ENCODE measurements around the gene ALPK1.

The ALPK1 gene

DNA sequence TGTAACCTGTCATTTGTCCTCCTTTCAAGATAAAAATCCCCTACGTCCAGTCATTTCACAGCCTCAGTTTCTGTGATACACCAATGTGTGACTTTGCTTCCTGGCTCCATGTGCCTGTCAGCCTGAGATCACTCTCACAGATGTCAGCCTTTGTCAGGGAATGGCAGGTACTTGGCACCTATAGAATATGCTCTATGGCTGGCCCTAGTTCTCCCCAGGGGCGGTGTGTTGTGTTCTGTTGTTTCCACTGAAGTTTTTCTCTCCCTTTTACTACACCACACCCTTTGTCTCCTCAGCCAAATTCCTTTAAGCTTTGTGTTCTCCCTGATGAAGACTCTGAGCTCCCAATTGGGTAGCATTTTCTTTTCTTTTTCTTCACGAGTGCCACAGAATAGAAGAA, 81.7 kb downstream of the ALPK1 start:
- peaks cover 0 to 22% of the 10 kb centered on the region in 2 donors for H3K4me1 ChIP-seq (ENCODE audit: control insufficient read depth in 2 of 2, insufficient read depth in 1 of 2, low read depth in 1 of 2, low read length in 2 of 2)
- no peak overlapping the region for H3K23ac ChIP-seq (ENCODE audit: low read depth, low read length, poor library complexity)
- H3K79me1 ChIP-seq (ENCODE audit: low read depth, low read length): no peaks in the 10 kb centered on the region
- H3K36me3 ChIP-seq (replicated peaks in 1 of 2; ENCODE audit: control insufficient read depth in 2 of 2, insufficient read depth in 2 of 2, low read length in 2 of 2): no peaks in the 10 kb centered on the region
- peak overlapping the region; percentile 54 for H3K4me2 ChIP-seq (ENCODE audit: insufficient read depth, low read length, poor library complexity, severe bottlenecking)
- no peak overlapping the region for H3K4me3 ChIP-seq (ENCODE audit: low read length in 2 of 2)
- H2AK5ac ChIP-seq (ENCODE audit: low read depth, low read length): no peak overlapping the region
- H3K27ac ChIP-seq (replicated peaks; ENCODE audit: low read length): peak overlapping the region; percentile 65
- no peak overlapping the region for H2BK120ac ChIP-seq (ENCODE audit: low read depth, low read length)
- H3K9ac ChIP-seq (ENCODE audit: low read depth, low read length, poor library complexity): no peak overlapping the region
- no peak overlapping the region for H4K8ac ChIP-seq (ENCODE audit: low read depth, low read length)
- H3K4ac ChIP-seq (ENCODE audit: low read length): no peak overlapping the region
- peak overlapping the region; percentile 75 for H2AFZ ChIP-seq (ENCODE audit: low read length)
- peak; percentile 57 for DNase-seq (ENCODE audit: low spot score)
- no CpG with 5 or more reads among the region's 3 CpGs for WGBS, 2 donors (ENCODE audit: extremely low coverage in 2 of 2, insufficient read length in 2 of 2, insufficient replicate concordance in 1 of 2)
- no peaks in the 10 kb centered on the region for H3K9me3 ChIP-seq (replicated peaks in 1 of 2; ENCODE audit: control insufficient read depth in 2 of 2, insufficient read depth in 1 of 2, low read depth in 1 of 2, low read length in 2 of 2)
- H3K18ac ChIP-seq (ENCODE audit: low read length): no peak overlapping the region
- no peak overlapping the region for H4K91ac ChIP-seq (ENCODE audit: low read depth, low read length, poor library complexity)
- peaks cover 0 to 32% (median 0%) of the 10 kb centered on the region in 3 experiments for H3K27me3 ChIP-seq (ENCODE audit: control insufficient read depth in 3 of 3, insufficient read depth in 3 of 3, low read depth in 1 of 3, low read length in 3 of 3)
- no peak overlapping the region for H2BK15ac ChIP-seq (ENCODE audit: low read length)
- no peak overlapping the region for H2BK5ac ChIP-seq (ENCODE audit: low read length)
- no peak overlapping the region for H3K14ac ChIP-seq (ENCODE audit: low read length)
- no peak overlapping the region for H2BK12ac ChIP-seq (ENCODE audit: low read length)

- Histone ChIP-seq H2BK15ac (ENCODE audit: low read length) (peak overlapping the region; percentile 29), H3K14ac (ENCODE audit: low read length) (no peak overlapping the region), H2BK5ac (ENCODE audit: low read length) (no peak overlapping the region), H4K91ac (ENCODE audit: low read depth, low read length, poor library complexity) (no peak overlapping the region), H3K4me3 (ENCODE audit: low read length in 2 of 2) (peak overlapping the region in 1 of 2 donors; percentile 37), H2AFZ (ENCODE audit: low read length) (peak overlapping the region; percentile 75), H2AK5ac (ENCODE audit: low read depth, low read length) (no peak overlapping the region), H3K4me2 (ENCODE audit: insufficient read depth, low read length, poor library complexity, severe bottlenecking) (peak overlapping the region; percentile 54), H2BK12ac (ENCODE audit: low read length) (no peak overlapping the region), H3K36me3 (replicated peaks in 1 of 2; ENCODE audit: control insufficient read depth in 2 of 2, insufficient read depth in 2 of 2, low read length in 2 of 2) (no peaks in the 10 kb centered on the region), H3K4ac (ENCODE audit: low read length) (no peak overlapping the region), H3K18ac (ENCODE audit: low read length) (peak overlapping the region; percentile 69), H3K9ac (ENCODE audit: low read depth, low read length, poor library complexity) (no peak overlapping the region), H3K23ac (ENCODE audit: low read depth, low read length, poor library complexity) (no peak overlapping the region), H3K27me3 (ENCODE audit: control insufficient read depth in 3 of 3, insufficient read depth in 3 of 3, low read depth in 1 of 3, low read length in 3 of 3) (peaks cover 0 to 32% (median 0%) of the 10 kb centered on the region in 3 experiments), H3K27ac (replicated peaks; ENCODE audit: low read length) (peak overlapping the region; percentile 65), H3K4me1 (ENCODE audit: control insufficient read depth in 2 of 2, insufficient read depth in 1 of 2, low read depth in 1 of 2, low read length in 2 of 2) (peaks cover 0 to 22% of the 10 kb centered on the region in 2 donors), H3K79me1 (ENCODE audit: low read depth, low read length) (no peaks in the 10 kb centered on the region), H2BK120ac (ENCODE audit: low read depth, low read length) (no peak overlapping the region), H4K8ac (ENCODE audit: low read depth, low read length) (no peak overlapping the region), H3K9me3 (replicated peaks in 1 of 2; ENCODE audit: control insufficient read depth in 2 of 2, insufficient read depth in 1 of 2, low read depth in 1 of 2, low read length in 2 of 2) (no peaks in the 10 kb centered on the region)
- DNase-seq (ENCODE audit: low spot score): peak; percentile 60
- WGBS, 2 donors (ENCODE audit: extremely low coverage in 2 of 2, insufficient read length in 2 of 2, insufficient replicate concordance in 1 of 2): no CpG with 5 or more reads among the region's 26 CpGs
These were observed 82.1 kb downstream of the ALPK1 start for GRCh38 chr4:112379306-112379705.

- H3K23ac ChIP-seq (ENCODE audit: low read depth, low read length, poor library complexity): no peak overlapping the region
- H3K4me1 ChIP-seq (ENCODE audit: control insufficient read depth in 2 of 2, insufficient read depth in 1 of 2, low read depth in 1 of 2, low read length in 2 of 2): peaks cover 3 to 23% of the 10 kb centered on the region in 2 donors
- no peak overlapping the region for H3K27ac ChIP-seq (replicated peaks; ENCODE audit: low read length)
- no peak overlapping the region for H2BK12ac ChIP-seq (ENCODE audit: low read length)
- no peak overlapping the region for H3K14ac ChIP-seq (ENCODE audit: low read length)
- no peak for DNase-seq (ENCODE audit: low spot score)
- no peak overlapping the region for H2BK15ac ChIP-seq (ENCODE audit: low read length)
- no peak overlapping the region for H2BK120ac ChIP-seq (ENCODE audit: low read depth, low read length)
- no peak overlapping the region for H4K8ac ChIP-seq (ENCODE audit: low read depth, low read length)
- no peak overlapping the region for H3K18ac ChIP-seq (ENCODE audit: low read length)
- H3K36me3 ChIP-seq (replicated peaks in 1 of 2; ENCODE audit: control insufficient read depth in 2 of 2, insufficient read depth in 2 of 2, low read length in 2 of 2): no peaks in the 10 kb centered on the region
- no peak overlapping the region for H2BK5ac ChIP-seq (ENCODE audit: low read length)
- H4K91ac ChIP-seq (ENCODE audit: low read depth, low read length, poor library complexity): no peak overlapping the region
- no peak overlapping the region for H2AFZ ChIP-seq (ENCODE audit: low read length)
- no peak overlapping the region for H2AK5ac ChIP-seq (ENCODE audit: low read depth, low read length)
- peaks cover 0 to 31% (median 0%) of the 10 kb centered on the region in 3 experiments for H3K27me3 ChIP-seq (ENCODE audit: control insufficient read depth in 3 of 3, insufficient read depth in 3 of 3, low read depth in 1 of 3, low read length in 3 of 3)
- H3K4ac ChIP-seq (ENCODE audit: low read length): no peak overlapping the region
- no CpG with 5 or more reads among the region's 6 CpGs for WGBS, 2 donors (ENCODE audit: extremely low coverage in 2 of 2, insufficient read length in 2 of 2, insufficient replicate concordance in 1 of 2)
- H3K79me1 ChIP-seq (ENCODE audit: low read depth, low read length): no peaks in the 10 kb centered on the region
- no peak overlapping the region for H3K9ac ChIP-seq (ENCODE audit: low read depth, low read length, poor library complexity)
- H3K4me3 ChIP-seq (ENCODE audit: low read length in 2 of 2): no peak overlapping the region
- no peak overlapping the region for H3K4me2 ChIP-seq (ENCODE audit: insufficient read depth, low read length, poor library complexity, severe bottlenecking)
- no peaks in the 10 kb centered on the region for H3K9me3 ChIP-seq (replicated peaks in 1 of 2; ENCODE audit: control insufficient read depth in 2 of 2, insufficient read depth in 1 of 2, low read depth in 1 of 2, low read length in 2 of 2)
These were observed 85.0 kb downstream of the ALPK1 start for GRCh38 chr4:112381996-112382692.

DNA sequence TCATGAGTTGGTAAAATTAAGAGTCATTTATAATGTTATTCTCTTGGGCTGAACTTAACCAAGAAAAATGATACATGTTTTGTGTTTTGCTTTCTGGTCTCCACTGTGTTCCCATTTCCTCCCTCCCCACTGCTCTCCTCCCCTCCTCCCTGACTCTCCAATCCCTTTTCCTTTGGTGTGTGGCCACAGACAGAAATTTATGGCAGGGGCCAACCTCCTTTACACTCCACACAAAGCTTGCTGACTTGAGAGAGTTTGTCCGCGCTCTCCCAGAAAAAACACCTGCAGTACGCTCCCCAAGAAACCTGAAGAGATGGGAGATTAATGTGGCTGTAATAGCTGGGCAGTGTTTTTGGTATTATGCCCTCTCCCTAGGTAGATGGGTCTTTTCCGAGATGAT, 88.9 kb downstream of the ALPK1 start:
- Histone ChIP-seq H3K36me3 (replicated peaks in 1 of 2; ENCODE audit: control insufficient read depth in 2 of 2, insufficient read depth in 2 of 2, low read length in 2 of 2) (no peaks in the 10 kb centered on the region), H3K4me2 (ENCODE audit: insufficient read depth, low read length, poor library complexity, severe bottlenecking) (no peak overlapping the region), H3K4me1 (ENCODE audit: control insufficient read depth in 2 of 2, insufficient read depth in 1 of 2, low read depth in 1 of 2, low read length in 2 of 2) (peaks cover 3 to 4% of the 10 kb centered on the region in 2 donors), H3K79me1 (ENCODE audit: low read depth, low read length) (no peaks in the 10 kb centered on the region), H3K4me3 (ENCODE audit: low read length in 2 of 2) (no peak overlapping the region), H3K27me3 (ENCODE audit: control insufficient read depth in 3 of 3, insufficient read depth in 3 of 3, low read depth in 1 of 3, low read length in 3 of 3) (no peaks in the 10 kb centered on the region), H3K9me3 (replicated peaks in 1 of 2; ENCODE audit: control insufficient read depth in 2 of 2, insufficient read depth in 1 of 2, low read depth in 1 of 2, low read length in 2 of 2) (no peaks in the 10 kb centered on the region), H4K8ac (ENCODE audit: low read depth, low read length) (no peak overlapping the region), H3K27ac (replicated peaks; ENCODE audit: low read length) (no peak overlapping the region), H2AK5ac (ENCODE audit: low read depth, low read length) (no peak overlapping the region), H2BK5ac (ENCODE audit: low read length) (no peak overlapping the region), H3K9ac (ENCODE audit: low read depth, low read length, poor library complexity) (no peak overlapping the region), H3K4ac (ENCODE audit: low read length) (no peak overlapping the region), H2BK120ac (ENCODE audit: low read depth, low read length) (no peak overlapping the region), H3K18ac (ENCODE audit: low read length) (no peak overlapping the region), H3K14ac (ENCODE audit: low read length) (no peak overlapping the region), H4K91ac (ENCODE audit: low read depth, low read length, poor library complexity) (no peak overlapping the region), H2AFZ (ENCODE audit: low read length) (peak overlapping the region; percentile 46), H2BK12ac (ENCODE audit: low read length) (no peak overlapping the region), H2BK15ac (ENCODE audit: low read length) (no peak overlapping the region), H3K23ac (ENCODE audit: low read depth, low read length, poor library complexity) (no peak overlapping the region)
- DNase-seq (ENCODE audit: low spot score): no peak
- no CpG with 5 or more reads among the region's 4 CpGs for WGBS, 2 donors (ENCODE audit: extremely low coverage in 2 of 2, insufficient read length in 2 of 2, insufficient replicate concordance in 1 of 2)
